Cardiac muscle cell (in vitro differentiated cells and primary cell): ENCODE data around the gene NOD1. TPM values are rescaled to one million over a fixed set of nuclear protein-coding genes. Genes with fewer than 3 reads are reported as not detected.
"Not testable (repeated sequence)": the region's sequence is repeated elsewhere in the genome, so short reads cannot be mapped to it uniquely, and the experiment has no call there.

Experiments
- DNase-seq, 2 donors: peaks; one replicate each; pipeline versions ENCODE4 v3.0.0 to v3.0.0-alpha.2; 2010 to 2017; ENCODE audit warnings: low read depth in 1 of 2, low spot score in 1 of 2
- H3K27ac ChIP-seq: fragments of 200-600 bp; sonication (generic); 2 replicates; pipeline ENCODE4 v1.5.1; 2016
- H3K27me3 ChIP-seq: fragments of 200-600 bp; sonication (generic); 2 replicates; pipeline ENCODE4 v1.6.0; 2016; ENCODE audit warnings: control low read depth
- H3K36me3 ChIP-seq: fragments of 200-600 bp; sonication (generic); 2 replicates; pipeline ENCODE4 v1.5.1; 2016; ENCODE audit warnings: control low read depth
- H3K4me1 ChIP-seq: fragments of 200-600 bp; sonication (generic); 2 replicates; pipeline ENCODE4 v1.8.1; 2017; ENCODE audit warnings: low read depth, mild to moderate bottlenecking, mixed run types
- H3K4me3 ChIP-seq: fragments of 200-600 bp; sonication (generic); 2 replicates; pipeline ENCODE4 v1.5.1; 2016; ENCODE audit warnings: mild to moderate bottlenecking
- H3K9me3 ChIP-seq: fragments of 200-600 bp; sonication (generic); 2 replicates; pipeline ENCODE4 v1.5.1; 2017; ENCODE audit warnings: low read depth, mild to moderate bottlenecking, control low read depth
- CTCF ChIP-seq: IDR thresholded peaks from 2 replicates; pipeline ENCODE4 v1.5.1; 2012; ENCODE audit warnings: low read depth, mild to moderate bottlenecking, low read length
- polyA plus RNA-seq: library from polyadenylated mRNA; unstranded; fragments of >200 nt; fragmentation: Nextera tagmentation; extraction: Ambion mirVana; gene quantifications from 2 replicates; pipeline ENCODE4 v1.2.1, GENCODE V29; 2016
- total RNA-seq: library from RNA; depleted of rRNA; stranded (reverse); fragments of >200 nt; gene quantifications from 2 replicates; pipeline ENCODE4 v1.2.3, GENCODE V29; 2016

The NOD1 gene
- total RNA-seq (38.6 and 79.6 TPM in 2 replicates), polyA plus RNA-seq (20.3 and 42.5 TPM in 2 replicates)

- no peak for TF ChIP-seq CTCF
- Histone ChIP-seq H3K27ac (peak within 1 kb of the TSS; percentile 81), H3K36me3 (no peaks in the 10 kb centered on the region)
Observed at GRCh38 chr7:30478349-30479201, at the start of gene NOD1. Gene NOD1, minus strand, starts transcription at chr7:30478784. Its CDS starts 21,863 bp downstream, at chr7:30456921.

GRCh38 chr7:30527297-30527696, 48.7 kb upstream of the NOD1 start:
- not testable (repeated sequence) for H3K27me3 ChIP-seq, H3K4me3 ChIP-seq, H3K9me3 ChIP-seq, H3K4me1 ChIP-seq, H3K27ac ChIP-seq, H3K36me3 ChIP-seq, DNase-seq

More at GRCh38 chr7:30478349-30479201, at the start of gene NOD1:
- peak; percentile 80 to 82 for DNase-seq
- Histone ChIP-seq H3K9me3 (no peaks in the 10 kb centered on the region), H3K4me3 (peak within 1 kb of the TSS; percentile 64), H3K4me1 (peaks cover 43% of the 10 kb centered on the region), H3K27me3 (no peaks in the 10 kb centered on the region)

- Histone ChIP-seq H3K4me3 (no peak overlapping the region), H3K4me1 (no peaks in the 10 kb centered on the region), H3K9me3 (no peaks in the 10 kb centered on the region), H3K36me3 (no peaks in the 10 kb centered on the region), H3K27me3 (no peaks in the 10 kb centered on the region), H3K27ac (no peak overlapping the region)
- no peak for DNase-seq
- no peak for TF ChIP-seq CTCF
Observed at GRCh38 chr7:30526163-30526562, 47.6 kb upstream of the NOD1 start.

GRCh38 chr7:30525429-30525828, 46.8 kb upstream of the NOD1 start:
- Histone ChIP-seq H3K4me3 (no peak overlapping the region), H3K27me3 (no peaks in the 10 kb centered on the region), H3K36me3 (no peaks in the 10 kb centered on the region), H3K4me1 (no peaks in the 10 kb centered on the region), H3K9me3 (no peaks in the 10 kb centered on the region), H3K27ac (no peak overlapping the region)
- no peak for TF ChIP-seq CTCF
- no peak for DNase-seq

GRCh38 chr7:30524545-30524944, 46.0 kb upstream of the NOD1 start:
- Histone ChIP-seq H3K27ac (no peak overlapping the region), H3K9me3 (no peaks in the 10 kb centered on the region), H3K4me1 (no peaks in the 10 kb centered on the region), H3K27me3 (no peaks in the 10 kb centered on the region), H3K36me3 (no peaks in the 10 kb centered on the region), H3K4me3 (no peak overlapping the region)
- no peak for DNase-seq
- no peak for TF ChIP-seq CTCF

GRCh38 chr7:30523466-30523865, 44.9 kb upstream of the NOD1 start:
- DNase-seq: no peak
- H3K36me3 ChIP-seq: no peaks in the 10 kb centered on the region
- TF ChIP-seq CTCF: no peak
- H3K27ac ChIP-seq: no peak overlapping the region
- H3K4me3 ChIP-seq: no peak overlapping the region
- H3K9me3 ChIP-seq: no peaks in the 10 kb centered on the region
- no peaks in the 10 kb centered on the region for H3K27me3 ChIP-seq
- no peaks in the 10 kb centered on the region for H3K4me1 ChIP-seq
